GM11168 (cell line): ENCODE measurements around the gene DCDC2.
"Not testable (repeated sequence)": the region's sequence is repeated elsewhere in the genome, so short reads cannot be mapped to it uniquely, and the experiment has no call there.

Experiments
- in situ Hi-C: fragments of 300-500 bp; cut with MboI; formaldehyde crosslinking; loops from one replicate; pipeline ENCODE4 v1.12.0; 2022; ENCODE audit warnings: low sequenced_read_pairs; ENCODE audit not compliant: unreplicated experiment

Gene DCDC2

GRCh38 chr6:24381476-24382219 lies 23.8 kb upstream of the DCDC2 start:
- in situ Hi-C loops = no loop called here

GRCh38 chr6:24378473-24379097 lies 20.7 kb upstream of the DCDC2 start:
- in situ Hi-C loops = no loop called here

- in situ Hi-C loops = no loop called here
These were observed 19.0 kb upstream of the DCDC2 start for GRCh38 chr6:24376871-24377270.

GRCh38 chr6:24374612-24375011 lies 16.8 kb upstream of the DCDC2 start:
- in situ Hi-C loops = no loop called here

- in situ Hi-C loops = not testable (repeated sequence)
These were observed 7.3 kb upstream of the DCDC2 start for GRCh38 chr6:24365103-24365633.

- in situ Hi-C loops = not testable (repeated sequence)
These were observed 4.5 kb upstream of the DCDC2 start for GRCh38 chr6:24362363-24362762.

- in situ Hi-C loops = no loop called here
These were observed 2.0 kb upstream of the DCDC2 start for GRCh38 chr6:24359640-24360454.

GRCh38 chr6:24358219-24358821 lies 461 bp upstream of the DCDC2 start:
- in situ Hi-C loops = no loop called here

GRCh38 chr6:24356310-24356973 lies 1.4 kb downstream of the DCDC2 start:
- in situ Hi-C loops = no loop called here

- in situ Hi-C loops = no loop called here
These were observed 2.5 kb downstream of the DCDC2 start for GRCh38 chr6:24355393-24355792.

GRCh38 chr6:24353861-24354260 lies 4.0 kb downstream of the DCDC2 start:
- in situ Hi-C loops = no loop called here

- in situ Hi-C loops = no loop called here
These were observed 5.4 kb downstream of the DCDC2 start for GRCh38 chr6:24352434-24352833.

GRCh38 chr6:24344976-24345375 lies 12.9 kb downstream of the DCDC2 start:
- in situ Hi-C loops = no loop called here

GRCh38 chr6:24340998-24341938 lies 16.6 kb downstream of the DCDC2 start:
- in situ Hi-C loops = no loop called here

GRCh38 chr6:24339932-24340331 lies 17.9 kb downstream of the DCDC2 start:
- in situ Hi-C loops = no loop called here

- in situ Hi-C loops = no loop called here
These were observed 23.6 kb downstream of the DCDC2 start for GRCh38 chr6:24334285-24334684.

- in situ Hi-C loops = no loop called here
These were observed 25.5 kb downstream of the DCDC2 start for GRCh38 chr6:24332317-24332716.

- in situ Hi-C loops = no loop called here
These were observed 27.6 kb downstream of the DCDC2 start for GRCh38 chr6:24330137-24330732.

GRCh38 chr6:24329451-24329850 lies 28.4 kb downstream of the DCDC2 start:
- in situ Hi-C loops = no loop called here
